GM21367 (cell line): ENCODE data around the gene ERC1.

Source experiments
- ATAC-seq: cut with Tn5 transposase; IDR thresholded peaks from one replicate; pipeline ENCODE4 v1.9.1; 2021; ENCODE audit not compliant: unreplicated experiment

ERC1 gene

DNA sequence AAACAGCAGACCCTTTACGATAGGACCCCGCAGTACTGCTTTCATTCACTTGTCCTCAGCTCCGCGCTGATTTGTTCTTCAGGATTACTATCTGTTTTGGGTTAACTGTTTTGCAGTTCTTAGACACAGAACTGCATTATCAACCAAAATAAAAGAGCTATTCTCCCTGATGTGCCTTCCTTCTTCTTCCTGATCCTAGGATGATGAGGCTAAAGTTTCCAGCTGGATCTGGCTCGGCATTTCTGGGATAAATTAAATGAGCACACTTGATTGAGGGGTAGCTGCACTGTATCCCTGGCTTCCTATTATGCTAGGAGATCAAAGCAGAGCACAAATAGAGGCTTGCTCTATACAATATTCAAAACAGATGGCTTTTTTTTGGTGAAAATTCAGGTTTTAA is 437.6 kb downstream of the ERC1 start:
- no peak for ATAC-seq

- ATAC-seq: no peak
Observed at GRCh38 chr12:1429980-1430379, 439.0 kb downstream of the ERC1 start.

DNA sequence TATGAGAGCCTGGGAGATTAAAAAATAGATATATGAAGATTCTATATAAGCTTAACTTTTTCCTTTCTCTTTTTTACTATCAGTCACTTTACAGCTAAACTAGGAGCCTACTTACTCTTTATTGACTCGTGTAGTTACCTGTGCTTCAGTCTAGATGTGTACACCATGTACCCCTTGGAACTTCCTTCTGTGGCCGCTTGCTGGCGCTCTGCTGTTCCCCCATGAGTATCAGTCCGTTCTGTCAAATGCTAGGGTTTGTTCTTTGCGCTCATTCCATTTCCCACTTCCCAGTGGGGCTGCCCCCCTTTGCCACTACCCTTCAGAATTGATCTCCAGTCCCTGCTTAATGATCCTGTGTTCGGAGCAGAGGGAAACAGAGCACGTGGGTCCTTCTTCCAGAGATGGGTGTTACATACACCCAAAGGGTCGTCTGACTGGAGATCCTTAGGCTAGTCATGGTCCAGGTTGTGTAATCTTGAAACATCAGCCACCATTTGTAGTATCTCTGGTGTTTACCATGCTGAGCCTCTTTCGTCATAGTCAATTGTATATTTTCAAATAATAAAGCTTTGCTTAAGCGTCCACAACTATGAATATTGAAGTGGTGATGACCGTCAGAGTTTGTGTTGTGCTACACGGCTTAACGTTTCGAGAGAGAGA is 443.4 kb downstream of the ERC1 start:
- no peak for ATAC-seq

- ATAC-seq: no peak
Observed at GRCh38 chr12:1435044-1435443, 444.0 kb downstream of the ERC1 start.

- ATAC-seq: no peak
Observed at GRCh38 chr12:1435456-1435855, 444.4 kb downstream of the ERC1 start.

GRCh38 chr12:1436015-1436414 is 445.0 kb downstream of the ERC1 start:
- no peak for ATAC-seq

- no peak for ATAC-seq
Observed at GRCh38 chr12:1436981-1437380, 446.0 kb downstream of the ERC1 start.

- no peak for ATAC-seq
Observed at GRCh38 chr12:1439201-1439600, 448.2 kb downstream of the ERC1 start.

- ATAC-seq: no peak
Observed at GRCh38 chr12:1439687-1440086, 448.7 kb downstream of the ERC1 start.

GRCh38 chr12:1443421-1444141 is 452.6 kb downstream of the ERC1 start:
- no peak for ATAC-seq

DNA sequence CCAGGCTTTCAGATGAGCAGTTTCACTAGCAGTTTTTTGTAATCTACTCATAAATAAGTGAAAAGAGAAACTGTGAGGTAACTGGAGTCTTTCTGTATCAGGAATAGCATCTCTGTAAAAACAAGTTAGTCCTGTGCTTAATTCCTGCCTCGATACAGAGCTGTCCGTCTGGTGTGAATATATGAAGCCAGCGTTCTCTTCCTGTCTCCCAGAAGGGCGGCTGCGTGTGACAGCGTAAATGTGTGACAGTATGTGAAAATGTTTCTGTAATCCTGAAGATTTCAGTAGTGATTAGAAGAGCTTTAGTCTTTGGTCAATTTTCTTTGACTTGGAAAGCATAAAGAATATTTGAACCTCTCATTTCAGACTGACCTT is 453.1 kb downstream of the ERC1 start:
- ATAC-seq: no peak

DNA sequence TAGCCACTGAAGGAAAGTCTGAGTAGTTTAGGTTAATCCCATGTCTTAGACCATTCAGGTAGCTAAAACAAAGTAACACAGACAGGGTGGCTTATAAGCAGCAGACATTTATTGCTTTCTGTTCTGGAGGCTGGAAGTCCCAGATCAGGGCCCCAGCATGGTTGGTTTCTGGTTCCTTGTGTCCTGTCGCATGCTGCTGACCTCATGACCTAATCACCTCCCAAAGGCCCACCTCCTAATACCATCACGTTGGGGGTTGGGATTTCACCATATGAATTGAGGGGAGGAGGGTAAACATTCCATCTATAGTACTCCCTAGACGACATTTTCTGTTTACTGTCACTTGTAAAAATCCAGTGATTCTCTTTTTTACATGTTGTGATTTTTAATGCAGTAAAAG is 454.8 kb downstream of the ERC1 start:
- ATAC-seq: no peak

DNA sequence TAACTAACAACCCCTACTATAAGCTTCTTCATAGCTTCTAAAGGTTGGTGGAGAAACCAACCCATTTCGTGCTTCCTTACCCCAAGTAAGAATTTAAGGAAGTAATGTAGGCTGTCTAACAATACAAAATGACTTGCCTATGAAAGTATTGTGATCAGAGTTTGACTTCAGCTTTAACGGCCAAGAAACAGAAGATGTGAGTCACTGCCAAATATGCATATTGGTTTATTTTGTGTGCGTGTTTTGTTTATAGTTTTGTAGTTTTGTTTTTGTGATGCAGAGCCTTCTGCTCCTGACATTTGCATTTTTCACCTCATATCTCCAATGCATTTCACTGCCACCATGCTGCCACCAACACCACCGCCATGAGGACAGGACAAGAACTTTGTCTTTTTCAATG is 457.3 kb downstream of the ERC1 start:
- no peak for ATAC-seq

GRCh38 chr12:1453810-1454209 is 462.8 kb downstream of the ERC1 start:
- ATAC-seq: no peak

GRCh38 chr12:1456885-1457284 is 465.9 kb downstream of the ERC1 start:
- ATAC-seq: no peak

DNA sequence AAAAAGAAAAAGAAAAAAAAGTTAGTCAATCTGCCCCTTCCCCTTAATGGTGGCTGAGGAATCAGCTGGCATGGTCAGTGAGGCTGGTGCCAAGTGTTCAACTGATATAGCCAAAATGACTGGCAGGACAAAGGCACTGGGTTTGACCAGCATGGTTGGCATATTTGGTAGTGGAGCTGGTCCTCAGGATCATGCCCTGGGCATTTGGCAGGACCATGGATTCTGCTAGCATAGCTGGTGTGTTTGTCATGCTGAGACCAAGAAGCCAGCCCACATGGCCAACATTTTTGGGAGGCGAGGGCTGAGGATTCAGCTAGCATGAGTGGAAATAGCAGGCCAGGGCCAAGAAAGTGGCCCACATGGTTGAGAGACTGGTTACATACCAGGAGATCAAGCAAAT is 466.9 kb downstream of the ERC1 start:
- ATAC-seq: no peak

DNA sequence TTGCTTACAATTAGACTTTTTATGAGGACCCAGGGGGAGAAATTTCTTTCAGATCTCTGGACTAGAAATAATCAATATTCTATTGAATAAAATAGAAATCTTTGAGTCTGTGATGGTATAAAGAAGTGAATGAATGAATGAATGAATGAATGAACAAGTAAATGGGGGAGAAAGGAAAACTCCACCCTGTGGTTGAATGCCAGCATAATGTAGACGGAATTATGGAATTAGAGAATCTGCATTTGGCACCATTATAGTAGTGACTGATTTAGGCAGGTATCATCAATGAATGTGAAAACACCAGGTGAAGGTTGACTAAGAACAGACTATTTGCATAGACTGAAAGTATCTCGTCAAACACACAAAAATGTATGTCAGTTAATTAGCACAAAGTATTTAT is 468.3 kb downstream of the ERC1 start:
- no peak for ATAC-seq

DNA sequence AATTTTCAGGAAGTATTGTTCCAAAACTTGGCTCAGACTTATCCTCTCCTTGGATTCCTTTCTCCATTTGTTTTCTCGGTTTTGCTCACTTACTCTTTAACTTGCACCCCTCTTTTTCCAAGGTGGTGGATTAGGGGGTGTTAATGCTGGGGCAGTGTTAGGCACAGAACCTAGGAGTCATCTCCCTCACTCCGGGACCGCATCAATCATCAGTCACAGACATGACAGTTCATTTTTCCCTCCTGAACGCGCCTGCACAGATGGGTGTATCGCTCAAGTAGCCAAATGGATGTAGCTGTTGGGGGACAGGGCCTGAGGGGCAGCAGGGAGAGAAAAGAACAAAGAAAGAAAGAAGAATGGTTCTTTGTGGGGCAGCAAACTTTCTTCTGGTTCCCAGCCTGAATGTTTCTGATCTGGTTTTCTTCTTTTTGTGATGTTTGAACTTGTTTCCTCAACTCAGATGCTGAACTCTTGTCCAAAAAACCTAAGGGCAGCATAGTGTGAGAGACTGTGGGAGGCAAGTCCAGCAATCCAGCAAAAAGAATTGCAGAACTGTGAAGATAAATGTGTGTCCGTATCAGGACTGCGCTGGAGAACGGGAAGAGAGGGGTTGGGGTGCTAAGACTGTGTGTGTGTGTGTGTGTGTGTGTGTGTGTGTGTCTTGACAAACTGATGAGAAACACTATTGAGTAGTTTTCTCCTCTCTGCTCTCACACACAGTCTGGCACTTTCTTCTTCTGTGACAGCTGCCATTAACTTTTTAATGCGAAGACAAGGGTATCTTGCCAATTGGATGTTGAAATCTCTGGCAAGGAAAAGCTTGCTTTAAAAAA is 472.3 kb downstream of the ERC1 start:
- no peak for ATAC-seq

DNA sequence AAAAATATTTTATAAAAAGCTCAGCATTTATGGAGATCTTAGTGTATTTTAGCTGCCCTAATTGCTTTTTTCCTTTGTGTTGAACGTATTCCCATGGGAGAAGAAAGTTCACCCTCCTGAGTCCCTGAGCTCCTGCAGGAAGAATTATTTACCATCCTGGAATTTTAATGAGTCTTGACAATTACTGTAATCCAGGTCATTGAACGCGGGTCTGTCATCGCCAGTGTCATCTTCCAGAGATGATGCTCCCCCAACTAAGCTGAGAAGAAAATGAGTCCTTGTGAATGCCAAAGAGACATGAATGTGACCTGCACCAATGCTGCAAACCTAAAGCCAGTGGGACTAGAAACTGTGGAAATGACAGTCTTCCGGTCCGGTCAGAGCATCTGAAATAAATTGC is 473.9 kb downstream of the ERC1 start:
- no peak for ATAC-seq

DNA sequence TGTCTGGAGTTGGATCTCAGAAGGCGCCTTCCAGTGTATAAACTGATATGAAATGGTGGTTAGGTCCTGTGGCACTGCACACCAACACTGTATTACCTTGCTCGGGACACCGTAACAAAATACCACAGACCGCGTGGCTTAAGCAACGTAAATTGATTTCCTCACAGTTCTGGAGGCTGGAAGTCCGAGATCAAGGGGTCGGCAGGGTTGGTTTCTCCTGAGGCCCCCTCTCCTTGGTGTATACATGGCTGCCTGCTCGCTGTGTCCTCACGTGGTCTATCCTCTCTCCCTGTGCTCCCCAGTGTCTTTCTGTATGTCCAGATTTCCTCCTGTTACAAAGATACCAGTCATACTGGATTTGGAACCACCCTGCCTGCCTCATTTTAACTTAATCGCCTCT is 475.0 kb downstream of the ERC1 start:
- ATAC-seq: no peak

DNA sequence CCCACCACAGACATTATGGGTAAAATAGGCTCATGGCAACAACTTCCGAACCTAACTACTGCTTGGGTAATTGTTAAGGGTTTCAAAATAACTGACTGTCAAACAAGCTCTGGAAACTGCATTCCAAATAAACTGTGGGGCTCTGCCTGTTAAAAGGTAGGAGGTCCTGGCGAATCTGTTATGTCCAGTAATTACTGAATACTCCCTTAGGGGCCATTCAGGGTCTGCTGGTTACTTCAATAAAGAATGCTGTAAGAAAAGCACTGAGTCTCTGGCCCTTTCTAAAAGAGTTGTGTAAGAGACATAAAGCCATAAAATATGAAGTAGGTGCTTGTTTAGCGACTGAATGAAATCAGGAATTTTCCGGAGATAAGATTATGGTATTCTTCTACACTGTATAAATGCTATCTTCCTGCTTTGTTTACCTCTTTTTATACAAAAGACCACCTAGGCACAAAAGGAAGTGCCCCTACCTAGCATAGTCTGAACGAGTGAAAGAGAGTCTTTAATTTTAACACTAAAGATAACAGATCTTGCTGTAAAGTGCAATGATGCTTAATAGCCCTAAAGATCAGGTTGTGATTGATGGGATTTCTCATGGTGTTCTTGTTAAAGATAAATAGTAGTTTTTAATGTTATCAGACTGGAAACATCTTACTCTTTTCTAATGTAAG is 475.6 kb downstream of the ERC1 start:
- no peak for ATAC-seq

DNA sequence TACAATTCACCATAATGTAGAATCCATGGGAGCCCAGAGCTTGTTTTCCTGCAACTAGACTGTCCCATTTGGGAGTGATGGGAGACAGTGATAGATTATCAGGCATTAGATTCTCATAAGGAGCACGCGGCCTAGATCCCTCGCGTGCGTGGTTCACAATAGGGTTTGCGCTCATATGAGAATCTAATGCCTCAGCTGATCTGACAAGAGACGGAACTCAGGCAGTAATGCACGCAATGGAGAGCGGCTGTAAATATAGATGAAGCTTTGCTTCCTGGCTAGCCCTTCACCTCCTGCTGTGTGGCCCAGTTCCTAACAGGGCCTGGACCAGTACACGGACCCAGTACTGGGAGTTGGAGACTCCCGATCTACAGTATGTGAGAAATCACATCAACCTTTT is 476.7 kb downstream of the ERC1 start:
- ATAC-seq: no peak
